PC-3 (cell line): ENCODE results near the gene KRT79. TPM values are rescaled to one million over a fixed set of nuclear protein-coding genes. Genes with fewer than 3 reads are reported as not detected.

Experiments used
- ATAC-seq: fragments of 200-7000 bp; cut with Tn5 transposase; 2 replicates; pipeline ENCODE4 v1.9.1; 2020; ENCODE audit warnings: mild to moderate bottlenecking, moderate library complexity
- BruUV-seq: library from RNA; stranded (reverse); fragments of 400-500 nt; replicated peaks from 2 replicates; lab custom pipeline; 2021; lab: Mats Ljungman, UMichigan
- CTCF ChIA-PET: fragments of 300-600 bp; sonication (Branson Sonifier 250); formaldehyde crosslinking; loops from one replicate; lab custom pipeline; 2022; ENCODE audit warnings: antibody characterized with exemption; lab: Charles Lee
- POLR2A ChIA-PET: fragments of 300-600 bp; sonication (Branson Sonifier 250); formaldehyde crosslinking; loops from one replicate; lab custom pipeline; 2022; ENCODE audit warnings: antibody characterized with exemption; ENCODE audit not compliant: unreplicated experiment; lab: Charles Lee
- DNase-seq: peaks from one replicate; pipeline ENCODE4 v3.0.0-alpha.2; 2015
- H2AFZ ChIP-seq: fragments of 300-600 bp; sonication (generic); 2 replicates; pipeline ENCODE4 v1.6.0; 2016; ENCODE audit warnings: antibody characterized with exemption, low read length
- H3F3A ChIP-seq: fragments of 300-600 bp; sonication (generic); one replicate; pipeline ENCODE4 v1.6.0; 2017; ENCODE audit warnings: antibody characterized with exemption, low read length, control low read depth, mild to moderate bottlenecking; ENCODE audit not compliant: unreplicated experiment
- H3K27ac ChIP-seq: fragments of 300-600 bp; sonication (generic); 2 replicates; pipeline ENCODE4 v1.5.1; 2016; ENCODE audit warnings: mild to moderate bottlenecking, low read length
- H3K27me3 ChIP-seq: fragments of 300-600 bp; sonication (generic); 2 replicates; pipeline ENCODE4 v1.6.1; 2016; ENCODE audit warnings: low read length, mixed read lengths
- H3K36me3 ChIP-seq: fragments of 300-600 bp; sonication (generic); 2 replicates; pipeline ENCODE4 v1.6.1; 2016; ENCODE audit warnings: low read depth, mixed run types, low read length, mixed read lengths
- H3K4me1 ChIP-seq: fragments of 300-600 bp; sonication (generic); 2 replicates; pipeline ENCODE4 v1.5.1; 2016; ENCODE audit warnings: low read length; ENCODE audit not compliant: insufficient read depth
- H3K4me2 ChIP-seq: fragments of 300-600 bp; sonication (generic); 2 replicates; pipeline ENCODE4 v1.6.0; 2016; ENCODE audit warnings: low read length
- H3K4me3 ChIP-seq: fragments of 300-600 bp; sonication (generic); 2 replicates; pipeline ENCODE4 v1.5.1; 2016; ENCODE audit warnings: mild to moderate bottlenecking, low read length, mixed read lengths
- H3K79me2 ChIP-seq: fragments of 300-600 bp; sonication (generic); 2 replicates; pipeline ENCODE4 v1.6.1; 2017; ENCODE audit warnings: low read length, mixed read lengths
- H3K9ac ChIP-seq: fragments of 300-600 bp; sonication (generic); 2 replicates; pipeline ENCODE4 v1.6.0; 2016; ENCODE audit warnings: mild to moderate bottlenecking, low read length
- H3K9me2 ChIP-seq: fragments of 300-600 bp; sonication (generic); replicated peaks from 2 replicates; pipeline ENCODE4 v1.6.1; 2016; ENCODE audit warnings: mixed run types, low read length, mixed read lengths
- H3K9me3 ChIP-seq: fragments of 300-600 bp; sonication (generic); 2 replicates; pipeline ENCODE4 v1.6.1; 2016; ENCODE audit warnings: low read length, mixed read lengths
- H4K20me1 ChIP-seq: fragments of 300-600 bp; sonication (generic); 2 replicates; pipeline ENCODE4 v1.6.1; 2016; ENCODE audit warnings: low read length, mixed read lengths
- EZH2 ChIP-seq: fragments of 300-600 bp; sonication (generic); IDR thresholded peaks from one replicate; pipeline ENCODE4 v1.6.1; 2017; ENCODE audit warnings: antibody characterized with exemption, mild to moderate bottlenecking, low read length; ENCODE audit not compliant: unreplicated experiment
- EZH2phosphoT487 ChIP-seq: fragments of 300-600 bp; sonication (generic); IDR thresholded peaks from 2 replicates; pipeline ENCODE4 v1.6.1; 2018; ENCODE audit warnings: mild to moderate bottlenecking, antibody characterized with exemption, low read length, borderline replicate concordance
- intact Hi-C: fragments of 100-400 bp; cut with micrococcal nuclease; formaldehyde crosslinking; loops from 2 replicates; pipeline ENCODE4 v1.9.0; 2023
- total RNA-seq: library from RNA; depleted of rRNA; stranded (reverse); fragments of >200 nt; gene quantifications from 2 replicates; pipeline ENCODE4 v1.2.3, GENCODE V29; 2014
- TF ChIP-seq, protein P1 (sequence below): fragments of 300-600 bp; sonication (generic); conservative IDR thresholded peaks from 2 replicates; pipeline ENCODE4 v1.5.1; 2017; ENCODE audit warnings: antibody characterized with exemption, low read depth, mild to moderate bottlenecking, low read length

The KRT79 gene
- total RNA-seq, 1 experiment from 2014 or later: not detected

DNA sequence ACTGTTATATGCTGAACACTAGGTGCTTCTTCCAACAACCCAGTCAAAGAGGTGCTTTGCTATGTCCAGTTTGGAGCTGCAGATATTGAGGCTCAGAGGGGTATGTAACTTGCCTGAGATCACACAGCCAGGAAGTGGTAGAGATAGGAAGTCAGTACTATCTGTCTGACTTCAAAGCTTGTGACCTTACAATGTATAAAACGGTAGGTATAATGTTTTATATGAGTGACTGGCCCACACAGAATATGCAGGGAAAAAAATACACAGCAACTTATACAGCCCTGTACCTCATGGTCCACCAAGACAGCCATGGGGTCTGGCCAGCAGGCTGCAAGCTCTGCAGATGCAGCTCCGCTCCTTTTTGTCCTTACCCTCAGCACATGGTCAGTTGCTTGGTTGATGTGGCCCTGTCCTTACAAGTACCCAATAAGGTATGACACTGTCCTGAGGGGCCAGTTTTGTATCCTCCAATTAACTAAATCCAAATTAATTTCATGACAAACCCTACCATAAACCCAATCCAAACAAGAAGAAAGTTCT lies 16.3 kb downstream of the KRT79 start:
- H3K27me3 ChIP-seq: no peaks in the 10 kb centered on the region; the same call in 1 of the 2 replicates
- H3K4me1 ChIP-seq: peaks cover 26% of the 10 kb centered on the region
- DNase-seq: no peak
- intact Hi-C loops: no loop called here
- H3K4me3 ChIP-seq: no peak overlapping the region
- ChIA-PET CTCF (no interaction called here), POLR2A (no interaction called here)
- no peak overlapping the region for H2AFZ ChIP-seq
- H3K9me3 ChIP-seq: no peaks in the 10 kb centered on the region
- no peaks in the 10 kb centered on the region for H3K36me3 ChIP-seq
- no peak overlapping the region for H3K27ac ChIP-seq
- no peak overlapping the region for H3K9ac ChIP-seq
- H3K4me2 ChIP-seq: no peak overlapping the region
- no peaks in the 10 kb centered on the region for H3K9me2 ChIP-seq
- H3F3A ChIP-seq: no peaks in the 10 kb centered on the region
- H3K79me2 ChIP-seq: no peaks in the 10 kb centered on the region
- no peaks in the 10 kb centered on the region for H4K20me1 ChIP-seq
- TF ChIP-seq EZH2phosphoT487: no peak
- TF ChIP-seq, protein P1, sequence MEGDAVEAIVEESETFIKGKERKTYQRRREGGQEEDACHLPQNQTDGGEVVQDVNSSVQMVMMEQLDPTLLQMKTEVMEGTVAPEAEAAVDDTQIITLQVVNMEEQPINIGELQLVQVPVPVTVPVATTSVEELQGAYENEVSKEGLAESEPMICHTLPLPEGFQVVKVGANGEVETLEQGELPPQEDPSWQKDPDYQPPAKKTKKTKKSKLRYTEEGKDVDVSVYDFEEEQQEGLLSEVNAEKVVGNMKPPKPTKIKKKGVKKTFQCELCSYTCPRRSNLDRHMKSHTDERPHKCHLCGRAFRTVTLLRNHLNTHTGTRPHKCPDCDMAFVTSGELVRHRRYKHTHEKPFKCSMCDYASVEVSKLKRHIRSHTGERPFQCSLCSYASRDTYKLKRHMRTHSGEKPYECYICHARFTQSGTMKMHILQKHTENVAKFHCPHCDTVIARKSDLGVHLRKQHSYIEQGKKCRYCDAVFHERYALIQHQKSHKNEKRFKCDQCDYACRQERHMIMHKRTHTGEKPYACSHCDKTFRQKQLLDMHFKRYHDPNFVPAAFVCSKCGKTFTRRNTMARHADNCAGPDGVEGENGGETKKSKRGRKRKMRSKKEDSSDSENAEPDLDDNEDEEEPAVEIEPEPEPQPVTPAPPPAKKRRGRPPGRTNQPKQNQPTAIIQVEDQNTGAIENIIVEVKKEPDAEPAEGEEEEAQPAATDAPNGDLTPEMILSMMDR: no peak
- no peak for TF ChIP-seq EZH2
- BruUV-seq: no TSS peak
- no peak for ATAC-seq

DNA sequence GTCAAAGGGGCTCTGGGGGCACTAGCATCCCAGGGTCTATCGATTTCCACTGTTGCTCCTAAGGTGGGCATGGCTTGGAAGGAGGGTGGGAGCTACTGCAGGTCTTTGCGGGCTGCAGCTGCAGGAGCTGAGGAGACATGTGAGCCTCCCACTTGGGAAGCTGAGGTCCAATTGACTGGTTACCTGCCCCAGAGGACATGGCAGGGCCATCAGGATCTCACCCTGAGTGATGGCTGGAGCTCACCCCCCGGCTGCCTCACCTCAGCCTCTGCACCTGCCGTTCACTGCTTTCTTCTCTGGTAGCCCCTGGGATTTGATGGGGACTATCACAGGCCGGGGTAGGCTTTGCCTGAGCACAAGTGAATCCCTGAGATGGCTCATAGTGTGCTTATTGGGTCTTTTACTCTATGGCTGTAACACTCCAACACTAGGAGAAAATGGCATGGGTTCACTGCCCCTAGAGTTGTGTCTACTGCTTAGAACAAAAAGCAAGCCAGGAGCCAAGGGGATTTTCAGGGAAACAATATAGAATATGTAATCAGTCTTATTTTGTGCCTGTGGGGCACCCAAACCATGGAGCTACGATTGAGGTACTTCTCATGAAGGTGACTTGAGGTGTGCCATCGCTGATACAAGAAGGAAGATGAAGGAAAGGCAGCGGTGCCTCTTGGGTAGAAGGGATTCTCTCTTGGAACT lies 17.0 kb downstream of the KRT79 start:
- no peaks in the 10 kb centered on the region for H3F3A ChIP-seq
- ATAC-seq (no peak), DNase-seq (no peak)
- no peak overlapping the region for H3K9ac ChIP-seq
- no peaks in the 10 kb centered on the region for H3K79me2 ChIP-seq
- H4K20me1 ChIP-seq: no peaks in the 10 kb centered on the region
- no peak overlapping the region for H2AFZ ChIP-seq
- intact Hi-C loops: no loop called here
- ChIA-PET POLR2A (no interaction called here), CTCF (no interaction called here)
- no peaks in the 10 kb centered on the region for H3K36me3 ChIP-seq
- H3K4me3 ChIP-seq: no peak overlapping the region
- no peaks in the 10 kb centered on the region for H3K9me2 ChIP-seq
- no peaks in the 10 kb centered on the region for H3K9me3 ChIP-seq
- BruUV-seq: no TSS peak
- H3K27ac ChIP-seq: no peak overlapping the region
- TF ChIP-seq EZH2: no peak
- TF ChIP-seq, protein P1: no peak
- no peak for TF ChIP-seq EZH2phosphoT487
- H3K4me2 ChIP-seq: no peak overlapping the region
- H3K4me1 ChIP-seq: peaks cover 21% of the 10 kb centered on the region
- H3K27me3 ChIP-seq: no peaks in the 10 kb centered on the region; the same call in 1 of the 2 replicates
